ENCODE results near the gene SPINT1.
A peak's percentile ranks its signal among the peaks of the same experiment; 100 is the strongest.

The SPINT1 gene

GRCh38 chr15:40828447-40829036 lies 15.3 kb upstream of the SPINT1 start, which contains the start of gene PPP1R14D:
Gene PPP1R14D, minus strand, starts transcription at chr15:40828708. Its CDS starts 67 bp downstream, at chr15:40828641.
- no peak for DNase-seq (ENCODE audit: low read depth in 2 of 2)

GRCh38 chr15:40829115-40829514 lies 14.7 kb upstream of the SPINT1 start:
- no peak for DNase-seq (ENCODE audit: low read depth in 2 of 2)

GRCh38 chr15:40830884-40831283 lies 13.0 kb upstream of the SPINT1 start:
- DNase-seq (ENCODE audit: low read depth in 2 of 2): no peak

- no peak for DNase-seq (ENCODE audit: low read depth in 2 of 2)
These were observed 12.0 kb upstream of the SPINT1 start for GRCh38 chr15:40831861-40832260.

- DNase-seq (ENCODE audit: low read depth in 2 of 2): no peak
These were observed 10.9 kb upstream of the SPINT1 start for GRCh38 chr15:40832903-40833302.

GRCh38 chr15:40836020-40836419 lies 7.8 kb upstream of the SPINT1 start:
- no peak for DNase-seq (ENCODE audit: low read depth in 2 of 2)

GRCh38 chr15:40838756-40839155 lies 5.1 kb upstream of the SPINT1 start:
- DNase-seq (ENCODE audit: low read depth in 2 of 2): no peak

GRCh38 chr15:40841741-40842140 lies 2.1 kb upstream of the SPINT1 start:
- DNase-seq (ENCODE audit: low read depth in 2 of 2): no peak

GRCh38 chr15:40843261-40843884 lies 475 bp upstream of the SPINT1 start:
- DNase-seq (ENCODE audit: low read depth in 2 of 2): no peak

- DNase-seq (ENCODE audit: low read depth in 2 of 2): peak; percentile 20 to 32
These were observed 815 bp downstream of the SPINT1 start for GRCh38 chr15:40844696-40845030.

GRCh38 chr15:40845036-40845435 lies 1.2 kb downstream of the SPINT1 start:
- DNase-seq (ENCODE audit: low read depth in 2 of 2): no peak

GRCh38 chr15:40845511-40846284 lies 1.9 kb downstream of the SPINT1 start:
- no peak for DNase-seq (ENCODE audit: low read depth in 2 of 2)

- DNase-seq (ENCODE audit: low read depth in 2 of 2): no peak
These were observed 3.0 kb downstream of the SPINT1 start for GRCh38 chr15:40846841-40847222.

GRCh38 chr15:40847223-40847961 lies 3.5 kb downstream of the SPINT1 start:
- DNase-seq (ENCODE audit: low read depth in 2 of 2): no peak

GRCh38 chr15:40850576-40851112 lies 6.8 kb downstream of the SPINT1 start:
- DNase-seq (ENCODE audit: low read depth in 2 of 2): no peak

- no peak for DNase-seq (ENCODE audit: low read depth in 2 of 2)
These were observed 8.7 kb downstream of the SPINT1 start for GRCh38 chr15:40852529-40852928.

GRCh38 chr15:40853241-40853890 lies 9.5 kb downstream of the SPINT1 start:
- no peak for DNase-seq (ENCODE audit: low read depth in 2 of 2)

GRCh38 chr15:40854161-40854560 lies 10.3 kb downstream of the SPINT1 start:
- DNase-seq (ENCODE audit: low read depth in 2 of 2): no peak

GRCh38 chr15:40855706-40856234 lies 11.9 kb downstream of the SPINT1 start:
- no peak for DNase-seq (ENCODE audit: low read depth in 2 of 2)

- DNase-seq (ENCODE audit: low read depth in 2 of 2): no peak
These were observed 12.9 kb downstream of the SPINT1 start for GRCh38 chr15:40856746-40857145.

GRCh38 chr15:40857601-40858341 lies 13.9 kb downstream of the SPINT1 start:
- DNase-seq (ENCODE audit: low read depth in 2 of 2): peak; percentile 72 to 79

Data from stimulated activated CD4-positive, alpha-beta T cell treated with anti-CD3 and anti-CD28 coated beads, Interleukin-1b, Interleukin-23, amount 100 ng/mL, for 4 hours (primary cell).